Esophagus muscularis mucosa (tissue), 4 donors: ENCODE results near the gene GEMIN8. TPM values are rescaled to one million over a fixed set of nuclear protein-coding genes. Genes with fewer than 3 reads are reported as not detected.

Experiments used
- DNase-seq: peaks from one replicate; pipeline ENCODE4 v3.0.0-alpha.2; 2017; ENCODE audit errors: extremely low spot score
- H3K27ac ChIP-seq, 4 donors: fragments of 200-600 bp; sonication (generic); replicated peaks in 1 of 4; 1 replicate in 3 of 4; 2 replicates in 1 of 4; pipeline ENCODE4 v1.5.1; 2016 to 2019; ENCODE audit warnings: mild to moderate bottlenecking in 1 of 4
- H3K27me3 ChIP-seq, 4 donors: fragments of 200-600 bp; sonication (generic); one replicate each; pipeline versions ENCODE4 v1.5.1 to v1.6.0; 2016 to 2019
- H3K36me3 ChIP-seq, 4 donors: fragments of 200-600 bp; sonication (generic); one replicate each; pipeline ENCODE4 v1.5.1; 2016 to 2019
- H3K4me1 ChIP-seq, 4 donors: fragments of 200-600 bp; sonication (generic); one replicate each; pipeline ENCODE4 v1.5.1; 2016 to 2019
- H3K4me3 ChIP-seq, 4 donors: fragments of 200-600 bp; sonication (generic); 1 replicate in 2 of 4; 2 replicates in 2 of 4; pipeline ENCODE4 v1.5.1; 2016 to 2019; ENCODE audit warnings: mild to moderate bottlenecking in 4 of 4, moderate library complexity in 1 of 4
- H3K9me3 ChIP-seq, 4 donors: fragments of 200-600 bp; sonication (generic); 1 replicate in 3 of 4; 2 replicates in 1 of 4; pipeline ENCODE4 v1.5.1; 2016 to 2019
- EP300 ChIP-seq: sonication (generic); formaldehyde crosslinking; IDR thresholded peaks from one replicate; pipeline ENCODE4 v1.6.1; 2017; ENCODE audit warnings: antibody characterized with exemption
- POLR2A ChIP-seq: fragments of 450-650 bp; IDR thresholded peaks from one replicate; pipeline ENCODE4 v1.6.1; 2017; ENCODE audit warnings: antibody characterized with exemption, moderate library complexity, mild to moderate bottlenecking, low read depth
- POLR2AphosphoS5 ChIP-seq, 2 donors: sonication (generic); formaldehyde crosslinking; IDR thresholded peaks; one replicate each; pipeline ENCODE4 v1.6.1; 2017; ENCODE audit warnings: antibody characterized with exemption in 2 of 2
- WGBS: methylation state at CpG from one replicate; pipeline ENCODE4 v1.1.5; 2018; 5-methylcytosine and 5-hydroxymethylcytosine counted together
- intact Hi-C: fragments of 100-400 bp; cut with DNase I; formaldehyde crosslinking; loops from one replicate; pipeline ENCODE4 v1.15.1; 2023
- total RNA-seq, 4 donors: library from RNA; depleted of rRNA; stranded (reverse); fragments of >200 nt; gene quantifications; one replicate each; pipeline versions ENCODE4 v1.1.0 to v1.2.1, GENCODE V29; 2016
- TF ChIP-seq, protein P1 (sequence below), 3 experiments: fragments of 200-600 bp in 2 of 3; fragments of 450-650 bp in 1 of 3; sonication (generic) in 2 of 3; IDR thresholded peaks; one replicate each; pipeline ENCODE4 v1.5.1; 2017 to 2019; ENCODE audit warnings: antibody characterized with exemption in 3 of 3, mild to moderate bottlenecking in 2 of 3, moderate library complexity in 1 of 3

Gene GEMIN8
- total RNA-seq, 4 donors from 2014 or later = 14.4 to 31.0 (median 25.3) TPM

DNA sequence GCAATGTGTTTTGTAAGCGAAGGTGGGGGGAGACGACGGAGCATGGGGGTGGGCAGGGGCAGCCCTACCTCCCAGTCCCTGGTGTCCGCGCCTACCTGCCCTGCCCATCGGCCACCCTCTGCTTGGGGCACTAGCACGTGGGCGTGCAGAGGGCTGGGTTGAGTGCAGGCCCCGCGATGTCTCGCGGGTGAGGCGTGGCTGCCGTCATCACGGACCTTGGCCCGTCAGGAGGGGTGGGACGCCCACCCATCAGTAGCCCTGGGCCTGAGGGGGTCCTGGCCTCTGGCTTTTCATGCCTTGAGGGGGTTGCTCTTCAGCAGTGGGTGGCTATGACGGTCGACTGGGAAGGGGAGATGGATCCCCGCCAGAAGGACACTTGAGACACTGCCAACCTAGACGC, 36.1 kb upstream of the GEMIN8 start:
- no peak for TF ChIP-seq EP300
- no peak for TF ChIP-seq POLR2A
- TF ChIP-seq, protein P1, sequence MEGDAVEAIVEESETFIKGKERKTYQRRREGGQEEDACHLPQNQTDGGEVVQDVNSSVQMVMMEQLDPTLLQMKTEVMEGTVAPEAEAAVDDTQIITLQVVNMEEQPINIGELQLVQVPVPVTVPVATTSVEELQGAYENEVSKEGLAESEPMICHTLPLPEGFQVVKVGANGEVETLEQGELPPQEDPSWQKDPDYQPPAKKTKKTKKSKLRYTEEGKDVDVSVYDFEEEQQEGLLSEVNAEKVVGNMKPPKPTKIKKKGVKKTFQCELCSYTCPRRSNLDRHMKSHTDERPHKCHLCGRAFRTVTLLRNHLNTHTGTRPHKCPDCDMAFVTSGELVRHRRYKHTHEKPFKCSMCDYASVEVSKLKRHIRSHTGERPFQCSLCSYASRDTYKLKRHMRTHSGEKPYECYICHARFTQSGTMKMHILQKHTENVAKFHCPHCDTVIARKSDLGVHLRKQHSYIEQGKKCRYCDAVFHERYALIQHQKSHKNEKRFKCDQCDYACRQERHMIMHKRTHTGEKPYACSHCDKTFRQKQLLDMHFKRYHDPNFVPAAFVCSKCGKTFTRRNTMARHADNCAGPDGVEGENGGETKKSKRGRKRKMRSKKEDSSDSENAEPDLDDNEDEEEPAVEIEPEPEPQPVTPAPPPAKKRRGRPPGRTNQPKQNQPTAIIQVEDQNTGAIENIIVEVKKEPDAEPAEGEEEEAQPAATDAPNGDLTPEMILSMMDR (IDR thresholded peaks at IDR 0.05) = no peak
- TF ChIP-seq POLR2AphosphoS5 (IDR thresholded peaks at IDR 0.05) = no peak
- no peaks in the 10 kb centered on the region for H3K36me3 ChIP-seq
- H3K27me3 ChIP-seq = no peaks in the 10 kb centered on the region
- H3K4me1 ChIP-seq = no peaks in the 10 kb centered on the region
- intact Hi-C loops = no loop called here
- H3K9me3 ChIP-seq = no peaks in the 10 kb centered on the region
- H3K4me3 ChIP-seq = no peak overlapping the region
- H3K27ac ChIP-seq = no peak overlapping the region
- 82% methylated on average over 4 of the region's 21 CpGs for WGBS
- no peak for DNase-seq

DNA sequence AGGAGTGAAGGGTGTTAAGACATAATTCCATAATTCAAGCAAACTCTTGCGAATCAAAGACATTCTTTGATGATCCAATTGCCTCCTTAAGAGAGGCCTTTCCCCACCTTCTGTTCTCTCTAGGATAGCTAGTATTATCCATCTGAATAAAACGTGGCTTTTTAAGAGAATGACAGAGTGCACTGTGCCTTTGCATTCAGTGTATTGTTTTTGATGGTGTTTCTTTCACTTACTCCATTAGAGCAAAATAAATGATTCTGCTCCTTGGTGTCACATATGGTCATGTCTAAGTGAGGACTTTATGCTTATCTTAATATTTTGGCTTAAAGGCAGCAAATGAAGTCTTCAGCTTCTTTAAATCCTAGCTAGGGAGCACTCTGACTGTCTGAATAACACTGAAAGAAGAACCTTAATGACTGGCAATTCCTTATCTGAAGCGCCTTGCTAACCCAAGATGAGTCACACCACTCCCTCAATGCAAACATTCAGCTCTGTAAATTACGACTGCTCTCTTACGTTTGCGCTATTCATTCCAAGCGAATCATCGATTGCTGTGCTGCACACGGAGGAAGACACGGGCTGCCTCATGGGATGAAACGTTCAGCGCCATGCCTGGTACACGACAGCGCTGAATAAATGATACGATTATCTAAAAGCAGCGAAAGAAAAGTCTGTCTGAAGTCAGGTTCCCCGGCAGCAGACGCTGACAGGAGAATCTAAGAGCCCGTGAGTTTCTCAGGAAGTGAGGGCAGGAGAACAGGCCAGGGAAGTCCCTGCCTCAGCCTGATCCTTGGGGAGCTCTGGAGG, 35.1 kb upstream of the GEMIN8 start:
- Histone ChIP-seq H3K27ac (no peak overlapping the region), H3K4me3 (no peak overlapping the region), H3K4me1 (no peaks in the 10 kb centered on the region), H3K9me3 (no peaks in the 10 kb centered on the region), H3K36me3 (no peaks in the 10 kb centered on the region), H3K27me3 (no peaks in the 10 kb centered on the region)
- 70% methylated on average over 19 of the region's 19 CpGs for WGBS
- TF ChIP-seq POLR2AphosphoS5 (IDR thresholded peaks at IDR 0.05) (no peak), POLR2A (no peak), EP300 (no peak)
- TF ChIP-seq, protein P1 (IDR thresholded peaks at IDR 0.05) = no peak
- intact Hi-C loops = no loop called here
- no peak for DNase-seq

DNA sequence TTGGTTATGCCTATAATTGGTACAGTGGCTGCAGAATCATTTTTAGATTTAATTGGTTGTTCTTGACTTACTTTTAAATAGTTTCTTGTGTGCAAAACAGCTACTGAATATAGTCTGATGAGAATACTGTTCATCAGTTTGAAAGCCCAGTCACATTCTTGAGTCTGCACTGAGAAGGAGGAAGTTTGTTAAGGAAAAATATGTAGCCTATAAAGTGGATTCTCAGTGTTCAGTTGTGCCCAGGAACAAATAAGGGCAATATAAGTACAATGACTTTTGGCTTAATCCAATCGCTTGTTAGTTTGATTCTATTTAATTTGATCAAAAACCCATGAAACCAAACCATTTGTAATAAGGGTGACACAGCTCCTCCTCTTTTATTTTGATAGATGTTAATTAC, 32.8 kb upstream of the GEMIN8 start:
- H3K36me3 ChIP-seq = no peaks in the 10 kb centered on the region
- WGBS = 83% methylated on average over 1 of the region's 1 CpG
- no peaks in the 10 kb centered on the region for H3K9me3 ChIP-seq
- intact Hi-C loops = no loop called here
- TF ChIP-seq, protein P1 (IDR thresholded peaks at IDR 0.05) = no peak
- TF ChIP-seq EP300 = no peak
- TF ChIP-seq POLR2A = no peak
- TF ChIP-seq POLR2AphosphoS5 (IDR thresholded peaks at IDR 0.05) = no peak
- H3K4me3 ChIP-seq = no peak overlapping the region
- DNase-seq = no peak
- no peaks in the 10 kb centered on the region for H3K27me3 ChIP-seq
- H3K4me1 ChIP-seq = no peaks in the 10 kb centered on the region
- H3K27ac ChIP-seq = no peak overlapping the region

DNA sequence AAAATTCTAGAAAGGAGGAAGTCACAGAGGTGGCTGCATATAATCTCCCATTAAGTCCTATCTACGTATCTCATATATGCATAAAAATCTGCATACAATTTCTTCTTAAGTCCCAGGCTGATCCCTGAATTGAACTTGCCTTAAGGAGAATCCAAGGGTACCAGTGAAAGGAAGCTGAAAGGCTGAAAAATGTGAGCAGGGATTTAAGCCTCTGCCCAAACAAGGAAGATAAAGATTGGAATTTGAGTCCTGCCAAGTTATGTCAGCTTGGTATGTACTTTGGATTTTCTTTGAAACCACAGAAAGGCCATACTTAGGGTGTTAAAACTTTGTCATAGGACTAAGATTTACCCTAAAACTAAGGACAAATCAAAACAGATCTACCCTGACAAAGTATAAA, 26.5 kb upstream of the GEMIN8 start:
- no peak for TF ChIP-seq POLR2AphosphoS5 (IDR thresholded peaks at IDR 0.05)
- no peak for TF ChIP-seq POLR2A

DNA sequence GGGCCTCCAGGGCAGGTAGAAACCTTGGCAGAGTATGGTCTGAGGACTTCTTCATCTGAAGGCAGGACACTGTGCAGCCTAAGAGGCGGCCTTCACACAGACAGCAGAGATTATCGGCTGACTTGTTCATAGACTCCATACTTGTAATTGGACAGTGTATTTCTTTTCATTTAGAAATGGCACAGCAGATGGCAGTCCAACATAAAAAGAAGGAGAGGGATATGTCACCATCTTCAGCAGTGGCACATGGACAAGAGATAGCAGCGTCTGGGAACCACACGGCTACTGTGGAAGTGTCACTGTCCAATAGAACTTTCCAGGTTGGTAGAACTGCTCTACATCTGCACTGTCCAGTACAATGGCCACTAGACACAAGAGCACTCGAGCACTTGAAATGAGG, 21.7 kb upstream of the GEMIN8 start:
- H3K4me3 ChIP-seq = no peak overlapping the region
- DNase-seq = no peak
- peaks cover 0 to 6% (median 0%) of the 10 kb centered on the region in 4 donors for H3K27me3 ChIP-seq
- H3K36me3 ChIP-seq = no peaks in the 10 kb centered on the region
- TF ChIP-seq POLR2A = no peak
- TF ChIP-seq POLR2AphosphoS5 (IDR thresholded peaks at IDR 0.05) = no peak
- TF ChIP-seq, protein P1 (IDR thresholded peaks at IDR 0.05) = peak in 2 of 3 experiments; percentile 9 to 23
- no peak for TF ChIP-seq EP300
- no peaks in the 10 kb centered on the region for H3K4me1 ChIP-seq
- 76% methylated on average over 5 of the region's 5 CpGs for WGBS
- H3K9me3 ChIP-seq = no peaks in the 10 kb centered on the region
- H3K27ac ChIP-seq = no peak overlapping the region
- intact Hi-C loops = loop anchor here (5.0 kb wide), 1 partner anchor 1091 kb away; no protein-coding TSS in a partner anchor

More for the DNA sequence above, 26.5 kb upstream of the GEMIN8 start:
- intact Hi-C loops = no loop called here
- Histone ChIP-seq H3K27me3 (peaks cover 0 to 6% (median 0%) of the 10 kb centered on the region in 4 donors), H3K27ac (no peak overlapping the region), H3K9me3 (no peaks in the 10 kb centered on the region), H3K4me3 (no peak overlapping the region), H3K36me3 (no peaks in the 10 kb centered on the region), H3K4me1 (no peaks in the 10 kb centered on the region)
- no peak for DNase-seq
- 31% methylated on average over 1 of the region's 1 CpG for WGBS
